HG02970 (cell line): Measurements from ENCODE around the gene RSAD1.
"Not testable (repeated sequence)": the region's sequence is repeated elsewhere in the genome, so short reads cannot be mapped to it uniquely, and the experiment has no call there.

Source experiments
- ATAC-seq: cut with Tn5 transposase; IDR thresholded peaks from one replicate; pipeline ENCODE4 v1.9.1; 2021; ENCODE audit warnings: mild to moderate bottlenecking, moderate library complexity, moderate number of reproducible peaks; ENCODE audit not compliant: unreplicated experiment, low FRiP score

RSAD1 gene

GRCh38 chr17:50471009-50471905, 7.4 kb upstream of the RSAD1 start:
- no peak for ATAC-seq

GRCh38 chr17:50472286-50472685, 6.4 kb upstream of the RSAD1 start:
- no peak for ATAC-seq

GRCh38 chr17:50472761-50473161, 5.9 kb upstream of the RSAD1 start:
- not testable (repeated sequence) for ATAC-seq

DNA sequence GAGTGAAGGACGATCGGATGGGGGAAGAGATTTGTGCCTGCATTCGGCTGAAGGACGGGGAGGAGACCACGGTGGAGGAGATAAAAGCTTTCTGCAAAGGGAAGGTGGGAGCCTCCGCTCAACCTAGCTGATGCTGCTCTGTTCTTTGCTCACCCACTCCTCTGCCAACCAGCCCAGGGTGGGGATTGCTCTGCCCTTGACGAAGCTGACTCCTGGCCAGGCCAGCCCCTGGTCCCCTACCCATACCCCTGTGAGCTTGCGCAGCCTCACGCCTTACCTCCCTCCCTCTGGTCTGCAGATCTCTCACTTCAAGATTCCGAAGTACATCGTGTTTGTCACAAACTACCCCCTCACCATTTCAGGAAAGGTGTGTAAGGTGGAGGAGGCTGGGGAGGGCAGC, 4.8 kb upstream of the RSAD1 start:
- no peak for ATAC-seq

DNA sequence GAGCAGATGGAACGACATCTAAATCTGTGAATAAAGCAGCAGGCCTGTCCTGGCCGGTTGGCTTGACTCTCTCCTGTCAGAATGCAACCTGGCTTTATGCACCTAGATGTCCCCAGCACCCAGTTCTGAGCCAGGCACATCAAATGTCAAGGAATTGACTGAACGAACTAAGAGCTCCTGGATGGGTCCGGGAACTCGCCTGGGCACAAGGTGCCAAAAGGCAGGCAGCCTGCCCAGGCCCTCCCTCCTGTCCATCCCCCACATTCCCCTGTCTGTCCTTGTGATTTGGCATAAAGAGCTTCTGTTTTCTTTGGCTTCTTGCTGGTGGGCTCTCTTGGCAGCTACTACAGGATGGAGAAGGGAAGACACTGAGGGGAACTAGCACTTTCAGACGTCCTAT, 4.1 kb upstream of the RSAD1 start:
- ATAC-seq: no peak

GRCh38 chr17:50475362-50475761, 3.3 kb upstream of the RSAD1 start:
- ATAC-seq: no peak

GRCh38 chr17:50475775-50476544, 2.7 kb upstream of the RSAD1 start:
- not testable (repeated sequence) for ATAC-seq

DNA sequence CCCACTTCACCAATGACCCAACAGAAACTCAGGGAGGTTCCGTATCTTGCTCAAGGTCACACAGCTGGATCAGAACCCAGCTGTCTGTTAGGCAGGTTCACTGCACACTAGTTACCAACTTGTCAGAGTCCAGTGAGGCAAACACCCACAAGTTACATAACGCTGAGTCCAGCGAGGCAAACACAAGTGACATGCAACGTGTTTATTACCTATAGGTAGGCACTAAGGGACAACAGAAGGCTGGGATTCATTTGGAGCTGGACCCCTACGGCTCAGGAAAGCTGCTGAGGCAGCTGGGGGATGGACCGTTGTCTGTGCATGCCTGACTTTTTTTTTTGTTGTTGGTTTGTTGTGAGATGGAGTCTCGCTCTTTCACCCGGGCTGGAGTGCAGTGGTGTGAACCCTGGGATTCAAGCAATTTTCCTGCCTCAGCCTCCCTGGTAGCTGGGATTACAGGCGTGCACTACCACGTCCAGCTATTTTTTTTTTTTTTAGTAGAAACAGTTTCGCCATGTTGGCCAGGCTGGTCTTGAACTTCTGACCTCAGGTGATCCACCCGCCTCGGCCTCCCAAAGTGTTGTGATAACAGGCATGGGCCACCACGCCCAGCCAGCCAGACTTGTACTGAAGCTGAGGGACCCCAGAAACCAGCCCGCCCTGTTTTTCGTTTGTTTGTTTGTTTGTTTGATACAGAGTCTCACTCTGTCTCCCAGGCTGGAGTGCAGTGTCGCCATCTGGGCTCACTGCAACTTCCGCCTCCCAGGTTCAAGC, 1.9 kb upstream of the RSAD1 start:
- no peak for ATAC-seq

GRCh38 chr17:50477976-50478375, 684 bp upstream of the RSAD1 start:
- ATAC-seq: no peak

DNA sequence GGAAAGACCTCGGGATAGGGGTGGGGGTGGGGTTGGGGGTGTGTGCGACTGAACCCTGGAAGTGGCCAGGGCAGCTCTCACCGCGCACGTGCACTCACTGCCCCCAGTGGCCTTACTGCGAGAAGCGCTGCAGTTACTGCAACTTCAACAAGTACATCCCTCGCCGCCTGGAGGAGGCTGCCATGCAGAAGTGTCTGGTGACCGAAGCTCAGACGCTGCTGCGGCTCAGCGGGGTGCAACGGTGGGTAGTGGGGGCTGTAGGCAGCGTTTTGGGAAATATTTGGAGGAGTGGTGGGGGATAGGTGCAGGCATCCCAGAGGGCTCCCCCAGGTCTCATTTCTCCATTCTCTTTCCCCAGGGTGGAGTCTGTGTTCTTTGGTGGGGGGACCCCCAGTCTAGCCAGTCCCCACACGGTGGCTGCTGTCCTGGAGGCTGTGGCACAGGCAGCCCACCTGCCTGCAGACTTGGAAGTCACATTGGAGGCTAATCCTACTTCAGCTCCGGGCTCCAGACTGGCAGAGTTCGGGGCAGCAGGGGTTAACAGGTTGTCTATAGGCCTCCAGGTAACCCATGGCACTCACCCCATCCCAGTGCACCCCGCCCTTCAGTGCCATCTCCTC, 972 bp downstream of the RSAD1 start:
- no peak for ATAC-seq

DNA sequence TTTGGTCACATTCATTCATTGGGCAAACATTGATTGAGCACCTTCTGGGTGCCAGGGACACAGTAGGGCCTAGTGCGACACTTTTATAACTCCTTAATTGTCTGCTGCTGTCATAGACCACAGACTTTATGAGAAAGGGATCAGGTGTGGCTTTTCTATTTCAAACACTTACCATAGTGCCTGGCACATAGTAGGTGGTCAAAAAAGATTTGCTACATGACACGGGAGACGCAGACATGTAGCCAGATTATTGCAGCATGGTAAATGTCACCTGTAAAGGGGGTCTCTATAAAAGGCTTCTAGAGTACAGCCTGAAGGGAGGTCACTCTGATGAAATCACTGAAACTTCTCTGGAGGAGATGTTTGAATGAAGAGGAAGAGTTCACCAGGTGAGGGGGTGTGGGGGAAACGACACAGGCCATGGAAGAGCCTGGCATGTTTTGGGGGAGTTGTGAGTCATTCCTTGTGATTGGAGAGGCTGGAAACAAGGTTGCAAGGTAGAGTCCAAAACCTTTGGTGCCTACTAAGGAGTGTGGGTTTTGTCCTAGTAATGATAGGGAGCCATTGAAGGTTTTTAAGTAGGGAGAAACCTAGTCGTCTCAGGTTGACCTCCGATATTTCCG, 1.6 kb downstream of the RSAD1 start:
- no peak for ATAC-seq

- ATAC-seq: no peak
Measured at GRCh38 chr17:50480854-50481490, 2.3 kb downstream of the RSAD1 start.

GRCh38 chr17:50481648-50482047, 3.0 kb downstream of the RSAD1 start:
- no peak for ATAC-seq

- no peak for ATAC-seq
Measured at GRCh38 chr17:50482110-50482509, 3.5 kb downstream of the RSAD1 start.

DNA sequence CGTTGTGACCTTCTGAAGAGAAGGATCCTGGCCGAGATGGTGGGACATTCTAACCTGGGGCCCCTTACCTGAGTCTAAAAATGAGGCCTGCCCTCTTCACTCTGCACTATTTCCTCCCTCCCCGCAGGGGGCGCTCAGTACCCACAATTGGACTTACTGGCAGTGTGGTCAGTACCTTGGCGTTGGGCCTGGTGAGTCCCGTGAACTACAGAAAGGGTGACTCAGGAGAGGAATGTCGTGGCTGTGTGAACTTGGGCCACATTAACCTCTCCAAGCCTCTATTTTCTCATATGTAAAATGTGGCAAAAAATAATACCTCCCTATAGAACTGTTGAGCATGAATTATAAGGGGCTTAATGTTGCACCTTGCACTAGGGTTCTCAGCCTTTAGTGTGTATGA, 3.9 kb downstream of the RSAD1 start:
- no peak for ATAC-seq

GRCh38 chr17:50483266-50483665, 4.6 kb downstream of the RSAD1 start:
- no peak for ATAC-seq

DNA sequence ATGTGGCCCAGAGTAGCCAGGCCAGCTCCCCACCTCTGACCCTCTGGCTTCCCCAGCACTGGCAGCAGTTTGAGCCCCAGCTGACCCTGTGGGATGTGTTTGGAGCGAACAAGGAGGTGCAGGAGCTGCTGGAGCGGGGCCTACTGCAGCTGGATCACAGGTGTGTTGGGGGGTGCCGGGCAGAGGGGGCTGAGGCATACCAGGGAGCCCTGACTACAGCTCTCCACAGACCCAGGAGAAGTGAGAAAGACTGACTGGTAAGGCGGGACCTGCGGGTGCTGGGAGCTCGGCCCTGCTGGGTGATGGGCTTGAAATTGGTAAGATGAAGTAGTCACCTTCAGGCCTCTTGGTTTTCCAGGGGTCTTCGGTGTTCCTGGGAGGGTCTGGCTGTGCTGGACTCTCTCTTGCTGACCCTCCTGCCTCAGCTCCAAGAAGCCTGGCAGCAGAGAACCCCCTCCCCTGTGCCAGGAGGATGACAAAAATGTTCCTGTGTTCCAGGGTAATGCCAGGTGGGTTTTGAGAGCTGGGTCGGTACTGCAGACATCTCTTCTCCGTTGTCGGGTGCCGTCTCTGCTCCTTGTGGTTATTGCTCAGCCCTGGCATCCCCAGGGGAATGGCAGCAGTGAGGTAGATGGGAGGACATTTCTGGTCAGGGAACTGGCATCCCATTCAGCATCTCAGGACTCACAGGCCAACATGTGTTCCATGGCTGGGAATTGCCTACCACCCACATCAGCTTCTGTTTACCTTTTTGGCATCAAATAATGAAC, 5.9 kb downstream of the RSAD1 start:
- ATAC-seq: no peak

GRCh38 chr17:50487213-50488096, 8.8 kb downstream of the RSAD1 start:
- no peak for ATAC-seq
